ENCODE data around the gene ZNF189.

Gene ZNF189

DNA sequence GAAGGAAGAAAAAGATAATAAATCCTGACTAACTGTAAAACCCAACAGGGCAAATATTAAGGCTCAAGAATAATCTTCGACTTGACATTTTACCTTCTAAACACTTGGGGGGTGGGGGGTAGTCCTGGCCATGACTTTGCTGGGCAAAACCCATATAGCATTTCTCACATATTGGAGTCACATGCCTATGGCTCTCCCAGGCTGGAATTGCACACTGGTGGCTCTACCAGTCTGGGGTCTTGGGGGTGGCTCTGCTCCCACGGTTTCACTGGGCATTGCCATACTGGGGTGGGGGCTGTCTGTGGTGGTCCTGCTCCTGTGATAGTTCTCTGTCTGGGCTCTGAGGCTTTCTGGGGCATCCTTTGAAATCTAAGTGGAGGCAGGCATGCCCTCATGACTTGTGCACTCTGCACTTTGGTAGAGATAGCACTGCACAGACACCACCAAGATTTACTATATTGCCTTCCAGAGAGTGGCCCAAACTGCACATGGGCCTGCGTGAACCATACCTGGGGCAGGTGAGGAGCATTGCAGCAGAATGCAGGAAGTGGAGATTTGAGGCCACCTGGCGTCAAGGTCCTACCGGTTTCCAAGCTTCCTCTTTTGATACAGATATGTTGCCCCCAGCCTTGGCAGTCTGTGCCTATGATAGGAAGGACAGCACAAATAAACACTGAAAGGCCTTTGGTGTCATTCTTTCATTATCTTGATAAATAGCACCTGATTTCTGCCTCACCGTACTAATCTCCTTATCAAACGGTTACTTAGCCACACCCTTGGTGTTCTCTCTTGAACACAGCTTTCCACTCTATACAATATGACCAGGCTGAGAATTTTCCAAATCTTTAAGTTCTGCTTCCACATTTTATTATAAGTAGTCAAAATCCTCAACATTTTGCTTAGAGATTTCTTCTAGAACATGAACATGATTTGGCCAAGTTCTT is 43.6 kb upstream of the ZNF189 start:
- in situ Hi-C loops (cut with MboI; ENCODE audit: low sequenced_read_pairs, unreplicated experiment): no loop called here
- no peak for DNase-seq (ENCODE audit: low spot score)
- TF ChIP-seq, protein P1, sequence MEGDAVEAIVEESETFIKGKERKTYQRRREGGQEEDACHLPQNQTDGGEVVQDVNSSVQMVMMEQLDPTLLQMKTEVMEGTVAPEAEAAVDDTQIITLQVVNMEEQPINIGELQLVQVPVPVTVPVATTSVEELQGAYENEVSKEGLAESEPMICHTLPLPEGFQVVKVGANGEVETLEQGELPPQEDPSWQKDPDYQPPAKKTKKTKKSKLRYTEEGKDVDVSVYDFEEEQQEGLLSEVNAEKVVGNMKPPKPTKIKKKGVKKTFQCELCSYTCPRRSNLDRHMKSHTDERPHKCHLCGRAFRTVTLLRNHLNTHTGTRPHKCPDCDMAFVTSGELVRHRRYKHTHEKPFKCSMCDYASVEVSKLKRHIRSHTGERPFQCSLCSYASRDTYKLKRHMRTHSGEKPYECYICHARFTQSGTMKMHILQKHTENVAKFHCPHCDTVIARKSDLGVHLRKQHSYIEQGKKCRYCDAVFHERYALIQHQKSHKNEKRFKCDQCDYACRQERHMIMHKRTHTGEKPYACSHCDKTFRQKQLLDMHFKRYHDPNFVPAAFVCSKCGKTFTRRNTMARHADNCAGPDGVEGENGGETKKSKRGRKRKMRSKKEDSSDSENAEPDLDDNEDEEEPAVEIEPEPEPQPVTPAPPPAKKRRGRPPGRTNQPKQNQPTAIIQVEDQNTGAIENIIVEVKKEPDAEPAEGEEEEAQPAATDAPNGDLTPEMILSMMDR (IDR thresholded peaks at IDR 0.05; ENCODE audit: borderline replicate concordance, control extremely low read depth, extremely low read depth, insufficient read depth, missing control alignments): no peak

DNA sequence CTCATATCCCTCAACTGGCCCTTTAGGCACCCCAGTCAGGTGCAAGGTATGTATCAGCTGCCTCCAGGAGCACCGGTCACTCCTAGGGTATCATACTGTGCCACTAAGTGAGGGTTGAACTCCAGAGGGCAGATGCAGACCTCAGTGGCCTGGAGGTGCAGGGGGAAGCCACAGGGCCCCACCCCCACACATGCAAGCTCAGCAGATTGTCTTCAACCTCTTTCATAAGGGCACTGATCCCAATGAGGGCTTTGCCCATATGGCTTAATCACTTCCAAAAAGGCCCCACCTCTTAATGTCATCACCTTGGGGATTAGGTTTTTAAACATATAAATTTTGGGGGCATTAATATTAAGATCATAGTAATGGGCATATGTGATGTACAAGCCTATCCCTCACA is 42.0 kb upstream of the ZNF189 start:
- DNase-seq (ENCODE audit: low spot score): no peak
- TF ChIP-seq, protein P1 (IDR thresholded peaks at IDR 0.05; ENCODE audit: borderline replicate concordance, control extremely low read depth, extremely low read depth, insufficient read depth, missing control alignments): no peak
- in situ Hi-C loops (cut with MboI; ENCODE audit: low sequenced_read_pairs, unreplicated experiment): no loop called here

DNA sequence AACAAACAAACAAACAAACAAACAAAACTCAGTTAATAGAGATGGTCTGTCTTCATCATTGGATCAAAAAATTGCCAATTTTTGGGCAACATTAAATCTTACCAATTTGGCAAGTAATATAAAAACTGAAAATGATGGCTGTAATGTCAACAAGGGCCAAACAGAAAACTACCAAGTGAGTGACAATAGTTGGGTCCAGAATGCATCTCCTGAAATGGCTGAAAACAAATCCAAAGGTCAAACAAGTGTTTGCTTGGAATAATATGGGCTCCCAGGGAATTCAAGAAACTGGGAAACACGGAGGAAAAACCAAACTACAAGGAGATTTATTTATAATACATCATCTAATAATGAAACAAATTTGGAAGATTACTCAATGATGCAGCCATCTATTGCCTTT is 39.0 kb upstream of the ZNF189 start:
- TF ChIP-seq, protein P1 (IDR thresholded peaks at IDR 0.05; ENCODE audit: borderline replicate concordance, control extremely low read depth, extremely low read depth, insufficient read depth, missing control alignments): no peak
- in situ Hi-C loops (cut with MboI; ENCODE audit: low sequenced_read_pairs, unreplicated experiment): no loop called here
- DNase-seq (ENCODE audit: low spot score): no peak

DNA sequence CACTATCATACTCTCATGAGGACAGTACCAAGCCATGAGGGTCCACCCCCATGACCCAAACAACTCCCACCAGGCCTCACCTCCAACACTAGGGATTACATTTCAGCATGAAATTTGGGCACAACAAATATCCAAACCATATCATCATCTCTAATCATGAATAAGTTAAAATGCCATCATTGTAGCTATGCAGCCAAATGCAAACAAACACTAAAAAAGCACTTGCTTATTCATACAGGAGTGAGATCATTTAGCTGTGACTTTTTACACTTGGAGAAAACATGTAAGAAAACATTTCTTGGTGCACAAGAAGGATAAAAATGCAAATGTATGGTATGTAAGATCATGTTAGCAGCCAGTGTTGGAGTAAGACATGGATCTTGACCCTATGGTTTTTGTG is 38.0 kb upstream of the ZNF189 start:
- in situ Hi-C loops (cut with MboI; ENCODE audit: low sequenced_read_pairs, unreplicated experiment): no loop called here
- TF ChIP-seq, protein P1 (IDR thresholded peaks at IDR 0.05; ENCODE audit: borderline replicate concordance, control extremely low read depth, extremely low read depth, insufficient read depth, missing control alignments): no peak
- DNase-seq (ENCODE audit: low spot score): no peak

DNA sequence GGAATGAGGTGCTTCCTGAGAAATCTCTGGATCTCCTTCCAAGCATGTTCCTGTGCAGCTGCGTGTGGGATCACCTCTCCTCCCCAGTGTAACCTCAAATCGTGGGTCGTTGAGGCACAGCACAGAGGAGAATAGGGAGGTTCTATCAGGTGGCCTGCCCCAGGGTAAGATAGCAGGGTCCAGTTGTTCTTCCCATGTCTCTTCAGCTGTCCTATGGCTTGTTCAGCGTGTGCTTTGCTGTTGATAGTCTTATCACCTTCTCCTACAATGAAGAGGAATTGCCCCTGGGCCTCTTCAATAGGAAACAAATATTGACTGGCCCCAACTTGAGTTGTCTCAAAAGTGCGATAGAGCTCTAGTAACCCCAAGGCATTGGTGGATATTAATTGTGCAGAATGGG is 36.2 kb upstream of the ZNF189 start:
- no peak for DNase-seq (ENCODE audit: low spot score)
- in situ Hi-C loops (cut with MboI; ENCODE audit: low sequenced_read_pairs, unreplicated experiment): no loop called here
- TF ChIP-seq, protein P1 (IDR thresholded peaks at IDR 0.05; ENCODE audit: borderline replicate concordance, control extremely low read depth, extremely low read depth, insufficient read depth, missing control alignments): no peak

DNA sequence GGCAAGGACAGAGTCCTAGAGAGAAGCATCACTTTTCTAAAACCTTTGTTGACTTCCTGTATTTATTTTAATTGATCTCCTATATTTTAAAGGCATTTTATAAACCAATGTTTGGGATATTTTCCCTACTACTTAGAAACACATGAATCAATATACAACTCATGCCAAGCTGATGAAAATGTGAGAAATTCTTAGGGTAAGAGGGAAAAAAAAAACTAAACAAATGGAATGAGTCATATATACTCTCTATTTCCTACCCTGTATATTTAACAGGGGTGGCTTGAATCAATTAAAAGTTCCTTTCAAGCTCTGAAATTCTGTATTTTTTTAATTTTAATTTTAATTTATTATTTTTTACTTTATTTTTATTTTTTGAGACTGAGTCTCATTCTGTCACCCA is 33.5 kb upstream of the ZNF189 start:
- no peak for DNase-seq (ENCODE audit: low spot score)

More for the DNA sequence above, 33.5 kb upstream of the ZNF189 start:
- in situ Hi-C loops (cut with MboI; ENCODE audit: low sequenced_read_pairs, unreplicated experiment): no loop called here
- TF ChIP-seq, protein P1 (IDR thresholded peaks at IDR 0.05; ENCODE audit: borderline replicate concordance, control extremely low read depth, extremely low read depth, insufficient read depth, missing control alignments): no peak
